HG02763 (cell line): ENCODE results near the gene WDR5.

Source experiments
- ATAC-seq: cut with Tn5 transposase; IDR thresholded peaks from one replicate; pipeline ENCODE4 v1.9.1; 2021; ENCODE audit warnings: mild to moderate bottlenecking, moderate library complexity; ENCODE audit not compliant: unreplicated experiment

Gene WDR5

GRCh38 chr9:134172198-134173126 is 36.6 kb downstream of the WDR5 start:
- no peak for ATAC-seq

- no peak for ATAC-seq
Observed at GRCh38 chr9:134173127-134174072, 37.5 kb downstream of the WDR5 start.

GRCh38 chr9:134174073-134174449 is 38.2 kb downstream of the WDR5 start:
- no peak for ATAC-seq

- no peak for ATAC-seq
Observed at GRCh38 chr9:134174526-134175290, 38.8 kb downstream of the WDR5 start.

GRCh38 chr9:134175291-134175807 is 39.5 kb downstream of the WDR5 start:
- no peak for ATAC-seq

- no peak for ATAC-seq
Observed at GRCh38 chr9:134175808-134176598, 40.1 kb downstream of the WDR5 start.

- ATAC-seq: no peak
Observed at GRCh38 chr9:134176599-134176968, 40.7 kb downstream of the WDR5 start.

- no peak for ATAC-seq
Observed at GRCh38 chr9:134177186-134177585, 41.3 kb downstream of the WDR5 start.

- no peak for ATAC-seq
Observed at GRCh38 chr9:134177624-134178393, 41.9 kb downstream of the WDR5 start.

- ATAC-seq: no peak
Observed at GRCh38 chr9:134178394-134178767, 42.5 kb downstream of the WDR5 start.

GRCh38 chr9:134178768-134179551 is 43.1 kb downstream of the WDR5 start:
- no peak for ATAC-seq

GRCh38 chr9:134179595-134179917 is 43.7 kb downstream of the WDR5 start:
- ATAC-seq: no peak

GRCh38 chr9:134179918-134180785 is 44.3 kb downstream of the WDR5 start:
- ATAC-seq: no peak

- no peak for ATAC-seq
Observed at GRCh38 chr9:134180786-134181647, 45.1 kb downstream of the WDR5 start.

- ATAC-seq: no peak
Observed at GRCh38 chr9:134181648-134182034, 45.8 kb downstream of the WDR5 start.

GRCh38 chr9:134182554-134183085 is 46.7 kb downstream of the WDR5 start:
- ATAC-seq: no peak
